Heart left ventricle (tissue), 13 donors: Measurements from ENCODE around the gene TANK.

ENCODE experiments used
- CTCF ChIP-seq, 12 donors: fragments of 200-600 bp; sonication (generic) in 4 of 12; IDR thresholded peaks; one replicate each; pipeline versions ENCODE4 v1.5.0 to v1.8.0; 2018 to 2022; ENCODE audit warnings: antibody characterized with exemption in 12 of 12, mild to moderate bottlenecking in 5 of 12
- POLR2A ChIP-seq, 2 donors: fragments of 450-650 bp; IDR thresholded peaks; one replicate each; pipeline ENCODE4 v1.6.1; 2017; ENCODE audit warnings: antibody characterized with exemption in 2 of 2, mild to moderate bottlenecking in 2 of 2, moderate library complexity in 2 of 2
- donor health status: ischemic (EF 13 %, LVEDD 7.1; RV severe dilation, severe dysfunction).
- donor health status: DM: no; HTN: yes; CAD: no.
- donor health status: DM: no; HTN: no; CAD: no.
- donor health status: ischemic (EF 25% LVEDD 6.9; RV normal size, moderate dysfunction).
- donor health status: ischemic (EF 25% LVEDD 5.7; RV mildly dilated, moderate dysfunction).
- donor health status: ischemic (EF 35%, LVEDD 5.7; RV mildly dilated, moderate dysfunction).
- donor health status: nonischemic (EF 11% LVEDD 7.7; RV severe dilation, severe dysfunction).
- donor health status: DM: yes; HTN: yes; CAD: no.
- donor health status: PGD.
- donor health status: ischemic (EF 29% LVEDD 5.4; RV normal size, mild dysfunction).
- donor health status: nonischemic (EF 23%, LVEDD 6.1; RV moderate dilation, normal function).

- TF ChIP-seq POLR2A (IDR thresholded peaks at IDR 0.05) (no peak), CTCF (IDR thresholded peaks at IDR 0.05) (no peak)
These were observed 18.5 kb downstream of the TANK start for GRCh38 chr2:161178756-161179155.
